Activated naive CD4-positive, alpha-beta T cell treated with anti-CD3 and anti-CD28 coated beads, Interleukin-2, amount 50 U/mL, for 24 hours (primary cell): ENCODE results near the gene LAMB2.
A peak's percentile ranks its signal among the peaks of the same experiment; 100 is the strongest.

Source experiments
- H3K27ac Mint-ChIP-seq: one replicate; pipeline ENCODE4 v1.8.0; 2021; ENCODE audit warnings: mild to moderate bottlenecking, mixed read lengths
- H3K27me3 Mint-ChIP-seq: one replicate; pipeline ENCODE4 v1.8.0; 2021; ENCODE audit warnings: mixed read lengths
- H3K36me3 Mint-ChIP-seq: one replicate; pipeline ENCODE4 v1.8.0; 2021; ENCODE audit warnings: mixed read lengths
- H3K4me1 Mint-ChIP-seq: one replicate; pipeline ENCODE4 v1.8.0; 2021; ENCODE audit warnings: mixed read lengths
- H3K4me3 Mint-ChIP-seq: one replicate; pipeline ENCODE4 v1.8.0; 2021; ENCODE audit warnings: mild to moderate bottlenecking, mixed read lengths
- H3K9me3 Mint-ChIP-seq: one replicate; pipeline ENCODE4 v1.8.0; 2021; ENCODE audit warnings: mixed read lengths

Gene LAMB2

GRCh38 chr3:49132437-49133225, at the start of gene LAMB2:
Gene LAMB2 (minus strand): TSS chr3:49133050. CDS start chr3:49132867, 183 bp downstream.
- Mint-ChIP-seq H3K4me1 (no peaks in the 10 kb centered on the region), H3K4me3 (no peak within 1 kb of the TSS), H3K27me3 (peaks cover 13% of the 10 kb centered on the region), H3K27ac (no peak within 1 kb of the TSS), H3K9me3 (no peaks in the 10 kb centered on the region), H3K36me3 (no peaks in the 10 kb centered on the region)

DNA sequence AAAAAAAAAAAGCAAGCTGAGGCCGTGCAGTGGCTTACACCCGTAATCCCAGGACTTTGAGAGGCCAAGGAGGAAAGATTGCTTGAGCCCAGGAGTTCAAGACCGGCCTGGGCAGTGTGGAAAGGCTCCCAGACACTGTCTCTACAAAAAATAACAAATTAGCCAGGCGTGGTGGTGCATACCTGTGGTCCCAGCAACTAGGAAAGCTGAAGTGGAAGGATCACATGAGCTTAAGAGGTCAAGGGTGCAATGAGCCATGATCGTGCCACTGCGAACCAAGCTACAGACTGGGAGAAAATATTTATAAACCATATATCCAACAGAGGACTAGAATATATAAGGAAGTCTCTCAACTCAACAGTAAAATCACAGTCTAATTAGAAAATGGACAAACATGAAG, 48.5 kb upstream of the LAMB2 start:
- Mint-ChIP-seq H3K27me3 (no peaks in the 10 kb centered on the region), H3K27ac (no peak overlapping the region), H3K9me3 (no peaks in the 10 kb centered on the region), H3K4me3 (no peak overlapping the region), H3K36me3 (no peaks in the 10 kb centered on the region), H3K4me1 (no peaks in the 10 kb centered on the region)

GRCh38 chr3:49180116-49180515, 47.3 kb upstream of the LAMB2 start:
- Mint-ChIP-seq H3K4me1 (no peaks in the 10 kb centered on the region), H3K27ac (no peak overlapping the region), H3K4me3 (no peak overlapping the region), H3K27me3 (no peaks in the 10 kb centered on the region), H3K36me3 (no peaks in the 10 kb centered on the region), H3K9me3 (no peaks in the 10 kb centered on the region)

DNA sequence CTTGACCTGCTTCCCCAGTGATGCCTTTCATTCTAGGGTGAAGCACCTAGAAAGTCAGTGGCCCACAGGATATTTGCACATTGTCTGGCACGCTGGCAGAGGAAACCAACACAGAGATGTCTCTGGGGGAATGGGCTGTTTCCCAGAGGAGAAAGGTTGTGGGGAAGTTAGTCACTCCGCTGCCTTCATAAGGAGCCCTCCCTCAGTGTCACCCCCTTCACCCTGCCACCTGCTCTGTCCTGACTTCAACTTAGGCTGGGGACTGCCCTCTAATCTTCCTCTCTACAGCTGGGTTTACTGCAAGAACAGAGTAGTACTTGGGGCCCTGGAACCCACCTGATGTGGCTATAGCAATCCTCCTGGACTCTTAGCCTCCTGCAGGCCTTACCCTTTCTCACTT, 44.2 kb upstream of the LAMB2 start:
- Mint-ChIP-seq H3K4me1 (peaks cover 1% of the 10 kb centered on the region), H3K27ac (no peak overlapping the region), H3K36me3 (no peaks in the 10 kb centered on the region)

GRCh38 chr3:49175530-49175929, 42.7 kb upstream of the LAMB2 start:
- no peaks in the 10 kb centered on the region for H3K27me3 Mint-ChIP-seq
- H3K9me3 Mint-ChIP-seq, result no peaks in the 10 kb centered on the region
- no peak overlapping the region for H3K27ac Mint-ChIP-seq
- H3K36me3 Mint-ChIP-seq, result no peaks in the 10 kb centered on the region
- H3K4me1 Mint-ChIP-seq, result peaks cover 12% of the 10 kb centered on the region
- H3K4me3 Mint-ChIP-seq, result no peak overlapping the region

More for the DNA sequence above, 44.2 kb upstream of the LAMB2 start:
- Mint-ChIP-seq H3K4me3 (no peak overlapping the region), H3K9me3 (no peaks in the 10 kb centered on the region), H3K27me3 (no peaks in the 10 kb centered on the region)

- H3K4me3 Mint-ChIP-seq, result no peak overlapping the region
- H3K27ac Mint-ChIP-seq, result no peak overlapping the region
Measured at GRCh38 chr3:49174397-49174985, 41.6 kb upstream of the LAMB2 start.

GRCh38 chr3:49173792-49174170, 40.9 kb upstream of the LAMB2 start:
- H3K4me1 Mint-ChIP-seq, result peaks cover 22% of the 10 kb centered on the region
- H3K4me3 Mint-ChIP-seq, result no peak overlapping the region
- no peaks in the 10 kb centered on the region for H3K36me3 Mint-ChIP-seq
- no peaks in the 10 kb centered on the region for H3K9me3 Mint-ChIP-seq
- no peaks in the 10 kb centered on the region for H3K27me3 Mint-ChIP-seq
- no peak overlapping the region for H3K27ac Mint-ChIP-seq

More at GRCh38 chr3:49174397-49174985, 41.6 kb upstream of the LAMB2 start:
- no peaks in the 10 kb centered on the region for H3K27me3 Mint-ChIP-seq
- H3K9me3 Mint-ChIP-seq, result no peaks in the 10 kb centered on the region
- no peaks in the 10 kb centered on the region for H3K36me3 Mint-ChIP-seq
- peaks cover 21% of the 10 kb centered on the region for H3K4me1 Mint-ChIP-seq

DNA sequence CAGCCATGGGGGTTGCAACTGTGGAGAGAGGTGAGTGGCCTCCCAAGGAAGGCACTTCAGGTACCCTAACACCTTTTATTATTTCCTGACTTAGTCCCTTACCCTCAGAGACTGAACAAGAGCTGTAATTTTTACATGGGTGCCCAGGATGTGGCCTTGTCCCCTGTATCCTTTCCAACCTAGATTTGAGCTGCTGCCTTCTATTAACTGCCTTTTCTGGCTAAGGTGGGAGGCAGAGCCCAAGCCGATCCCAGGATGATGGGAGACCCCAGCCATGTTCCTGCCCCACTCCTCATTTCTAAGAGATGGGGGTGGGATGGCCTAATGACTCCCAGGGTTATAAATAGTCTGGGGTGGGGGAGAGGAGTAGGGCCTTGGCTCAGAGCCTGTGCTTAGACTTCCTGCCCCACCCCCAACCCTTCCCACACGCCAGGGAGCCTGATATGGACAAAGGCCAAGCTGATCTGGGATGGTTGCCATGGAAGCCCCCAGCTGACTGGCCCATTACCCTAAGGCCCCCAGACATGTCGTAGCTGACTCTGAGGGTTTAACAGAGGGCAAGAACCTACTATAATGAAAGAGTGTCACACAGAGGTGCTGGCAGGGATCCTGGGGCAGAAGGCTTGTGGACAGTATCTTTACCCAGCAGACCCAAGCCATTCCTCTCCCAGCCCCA, 40.4 kb upstream of the LAMB2 start:
- no peaks in the 10 kb centered on the region for H3K27me3 Mint-ChIP-seq
- no peak overlapping the region for H3K27ac Mint-ChIP-seq
- H3K9me3 Mint-ChIP-seq, result no peaks in the 10 kb centered on the region
- peaks cover 22% of the 10 kb centered on the region for H3K4me1 Mint-ChIP-seq
- no peaks in the 10 kb centered on the region for H3K36me3 Mint-ChIP-seq
- H3K4me3 Mint-ChIP-seq, result no peak overlapping the region

GRCh38 chr3:49172551-49173041, 39.7 kb upstream of the LAMB2 start:
- Mint-ChIP-seq H3K4me3 (no peak overlapping the region), H3K27me3 (no peaks in the 10 kb centered on the region), H3K27ac (no peak overlapping the region), H3K36me3 (no peaks in the 10 kb centered on the region), H3K9me3 (no peaks in the 10 kb centered on the region), H3K4me1 (peaks cover 22% of the 10 kb centered on the region)

DNA sequence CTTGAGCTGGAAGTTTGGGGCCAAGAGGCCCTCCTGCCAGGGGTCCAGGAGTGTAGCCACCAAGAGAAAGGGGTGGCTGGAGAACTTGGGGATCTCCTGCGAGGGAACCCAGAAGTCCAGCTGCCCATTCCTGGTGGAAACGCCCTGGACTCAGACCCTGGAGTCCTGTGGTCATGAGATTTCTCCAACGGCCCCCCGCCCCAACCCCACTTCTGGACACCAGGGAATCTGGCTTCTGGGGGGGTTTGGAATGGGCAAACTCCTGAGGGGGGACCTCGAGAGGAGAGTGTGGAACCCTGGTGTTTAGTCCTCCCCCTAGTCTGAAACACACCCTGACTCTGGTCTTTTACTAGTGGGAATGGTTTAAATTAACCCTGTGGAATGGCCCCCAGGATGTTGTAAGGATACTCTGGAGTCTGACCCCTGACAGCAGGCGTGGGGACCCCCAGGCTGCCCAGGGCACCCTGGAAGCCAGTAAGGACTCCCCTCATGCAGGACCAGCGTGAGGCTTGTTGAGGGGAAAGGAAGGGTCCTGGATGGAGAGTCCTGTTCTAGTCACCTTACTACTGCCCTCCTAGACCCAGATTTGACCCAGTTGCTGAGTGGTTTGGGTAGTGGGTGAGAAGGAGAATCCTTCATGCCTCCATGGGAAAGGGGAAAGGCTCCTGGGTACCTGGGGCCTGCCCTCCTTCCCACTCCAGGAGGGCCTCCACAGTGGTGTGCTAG, 39.1 kb upstream of the LAMB2 start:
- Mint-ChIP-seq H3K36me3 (no peaks in the 10 kb centered on the region), H3K27me3 (no peaks in the 10 kb centered on the region), H3K4me3 (peak overlapping the region; percentile 72), H3K27ac (peak overlapping the region; percentile 51), H3K4me1 (peaks cover 22% of the 10 kb centered on the region), H3K9me3 (no peaks in the 10 kb centered on the region)

DNA sequence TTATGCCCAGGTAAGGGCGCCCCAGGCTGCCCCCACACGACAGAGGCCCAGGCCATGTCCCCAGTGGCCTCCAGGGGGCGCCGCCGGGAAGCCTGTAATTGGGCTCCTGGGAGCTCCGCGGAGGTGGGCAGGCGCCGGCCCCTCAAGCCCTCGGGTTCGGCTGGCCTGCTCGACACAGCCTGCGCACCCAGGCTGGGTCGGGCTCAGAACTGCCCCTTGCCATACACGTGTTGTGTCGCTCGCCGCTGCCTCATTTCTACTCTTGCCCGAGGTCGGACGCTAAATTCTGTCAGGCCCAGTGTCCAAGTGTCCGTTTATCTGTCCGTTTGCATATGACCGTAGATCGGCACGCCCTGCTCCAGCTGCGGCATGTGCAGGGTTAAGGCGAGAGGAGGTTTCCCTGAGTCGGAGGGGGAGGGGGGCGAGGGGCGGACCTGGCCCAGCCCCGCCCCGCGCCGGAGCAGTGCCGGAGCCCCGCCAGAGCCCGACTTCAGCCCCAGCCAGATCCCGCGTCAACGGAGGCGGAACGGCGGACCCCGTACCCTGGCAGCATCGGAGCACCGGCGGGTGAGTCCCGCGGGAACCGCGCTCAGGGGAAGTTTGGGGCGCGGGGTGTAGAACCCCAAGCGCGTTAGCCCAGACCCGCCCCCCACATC, 38.4 kb upstream of the LAMB2 start, which contains the start of gene KLHDC8B:
Gene KLHDC8B (plus strand): TSS at position 480 of the 656 bp plus-strand sequence. CDS start 1,172 bp downstream, outside the sequence.
- Mint-ChIP-seq H3K4me1 (peaks cover 22% of the 10 kb centered on the region), H3K27ac (peak within 1 kb of the TSS; percentile 69), H3K4me3 (peak within 1 kb of the TSS; percentile 91), H3K27me3 (no peaks in the 10 kb centered on the region), H3K36me3 (no peaks in the 10 kb centered on the region), H3K9me3 (no peaks in the 10 kb centered on the region)

GRCh38 chr3:49170744-49171118, 37.9 kb upstream of the LAMB2 start:
- H3K4me1 Mint-ChIP-seq, result peaks cover 22% of the 10 kb centered on the region
- no peaks in the 10 kb centered on the region for H3K9me3 Mint-ChIP-seq
- peak overlapping the region; percentile 91 for H3K4me3 Mint-ChIP-seq
- no peaks in the 10 kb centered on the region for H3K36me3 Mint-ChIP-seq
- no peaks in the 10 kb centered on the region for H3K27me3 Mint-ChIP-seq
- H3K27ac Mint-ChIP-seq, result peak overlapping the region; percentile 69

DNA sequence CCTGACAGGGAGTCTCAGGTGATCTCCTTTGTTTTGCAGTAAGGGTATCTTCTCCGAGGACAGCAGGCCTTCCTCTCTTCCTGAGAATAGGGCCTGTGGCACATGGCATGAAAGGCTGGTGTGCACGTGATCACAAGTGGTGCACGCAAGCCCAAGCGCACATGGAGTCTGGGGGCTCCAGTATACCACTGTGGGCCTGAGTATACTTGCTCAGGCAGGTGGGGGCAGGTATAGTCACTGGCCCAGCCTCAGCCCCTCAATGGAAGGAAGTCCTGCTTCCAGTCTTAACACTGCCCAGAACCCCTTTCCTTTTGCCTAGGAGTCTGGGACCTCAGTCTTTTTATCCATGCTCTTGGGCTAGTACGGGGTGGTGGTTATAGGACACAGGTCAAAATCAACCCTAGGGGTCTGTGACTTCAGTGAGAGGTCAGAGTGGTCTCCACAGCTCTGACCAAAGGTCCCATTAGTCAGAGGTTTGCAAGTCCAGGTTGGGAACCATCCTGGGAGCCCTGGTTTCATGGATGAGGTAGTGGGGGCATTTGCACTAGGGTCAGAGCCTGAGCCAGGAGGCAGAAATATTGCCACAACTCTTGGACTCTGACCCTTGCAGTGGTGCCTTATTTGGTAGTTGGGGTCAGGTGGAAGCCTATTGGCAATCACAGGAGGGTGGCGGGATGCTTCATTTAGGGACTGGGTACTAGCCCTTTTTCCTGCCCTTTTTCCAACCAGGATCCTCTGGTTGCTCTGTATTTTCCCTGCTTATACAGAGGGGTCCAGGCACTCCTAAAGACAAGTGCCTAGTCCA, 34.1 kb upstream of the LAMB2 start:
- Mint-ChIP-seq H3K27ac (no peak overlapping the region), H3K4me1 (peaks cover 45% of the 10 kb centered on the region), H3K9me3 (no peaks in the 10 kb centered on the region), H3K4me3 (peak overlapping the region; percentile 85), H3K36me3 (peaks cover 5% of the 10 kb centered on the region), H3K27me3 (no peaks in the 10 kb centered on the region)
